ENCODE measurements around the gene CMSS1.

Gene CMSS1

DNA sequence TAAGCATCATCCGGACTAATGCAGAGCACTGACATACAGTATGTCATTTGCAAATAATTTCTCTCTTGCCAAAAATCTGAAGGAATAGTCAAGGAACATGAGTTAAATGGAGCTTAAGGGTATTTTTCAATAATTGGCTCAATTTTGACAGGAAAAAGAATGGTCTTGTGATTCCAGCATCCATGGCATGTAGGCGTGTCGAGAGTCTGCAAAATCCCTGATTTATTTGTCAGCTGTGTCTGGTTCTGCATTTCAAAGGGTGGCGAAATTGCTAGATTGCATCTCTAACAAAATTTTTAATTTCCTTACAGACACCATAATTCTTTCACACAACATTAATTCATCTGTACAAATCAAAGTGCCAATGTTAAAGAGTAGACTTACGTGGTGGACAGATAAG lies 377.7 kb downstream of the CMSS1 start:
- H3K4me3 ChIP-seq (ENCODE audit: low read depth, low read length): no peak overlapping the region
- TF ChIP-seq, protein P1, sequence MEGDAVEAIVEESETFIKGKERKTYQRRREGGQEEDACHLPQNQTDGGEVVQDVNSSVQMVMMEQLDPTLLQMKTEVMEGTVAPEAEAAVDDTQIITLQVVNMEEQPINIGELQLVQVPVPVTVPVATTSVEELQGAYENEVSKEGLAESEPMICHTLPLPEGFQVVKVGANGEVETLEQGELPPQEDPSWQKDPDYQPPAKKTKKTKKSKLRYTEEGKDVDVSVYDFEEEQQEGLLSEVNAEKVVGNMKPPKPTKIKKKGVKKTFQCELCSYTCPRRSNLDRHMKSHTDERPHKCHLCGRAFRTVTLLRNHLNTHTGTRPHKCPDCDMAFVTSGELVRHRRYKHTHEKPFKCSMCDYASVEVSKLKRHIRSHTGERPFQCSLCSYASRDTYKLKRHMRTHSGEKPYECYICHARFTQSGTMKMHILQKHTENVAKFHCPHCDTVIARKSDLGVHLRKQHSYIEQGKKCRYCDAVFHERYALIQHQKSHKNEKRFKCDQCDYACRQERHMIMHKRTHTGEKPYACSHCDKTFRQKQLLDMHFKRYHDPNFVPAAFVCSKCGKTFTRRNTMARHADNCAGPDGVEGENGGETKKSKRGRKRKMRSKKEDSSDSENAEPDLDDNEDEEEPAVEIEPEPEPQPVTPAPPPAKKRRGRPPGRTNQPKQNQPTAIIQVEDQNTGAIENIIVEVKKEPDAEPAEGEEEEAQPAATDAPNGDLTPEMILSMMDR (IDR thresholded peaks at IDR 0.05; ENCODE audit: low read depth, low read length): no peak

DNA sequence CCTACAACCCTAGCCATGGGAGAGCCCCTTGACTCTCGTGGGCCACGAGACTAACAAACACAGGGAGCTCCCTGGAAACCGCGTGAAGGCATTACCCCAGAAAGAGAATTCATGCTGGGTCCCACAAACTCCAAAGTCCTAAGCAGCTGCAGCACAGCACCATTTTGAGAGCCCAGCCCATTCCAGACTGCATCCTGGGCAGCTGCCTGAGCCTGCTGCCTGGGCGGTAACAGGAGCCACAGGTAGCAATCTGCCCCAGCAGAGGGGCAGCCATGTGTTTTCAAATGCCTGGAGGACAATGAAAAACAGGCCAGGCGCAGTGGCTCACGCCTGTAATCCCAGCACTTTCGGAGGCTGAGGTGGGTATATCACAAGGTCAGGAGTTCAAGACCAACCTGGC lies 380.2 kb downstream of the CMSS1 start:
- TF ChIP-seq, protein P1 (IDR thresholded peaks at IDR 0.05; ENCODE audit: low read depth, low read length): no peak

DNA sequence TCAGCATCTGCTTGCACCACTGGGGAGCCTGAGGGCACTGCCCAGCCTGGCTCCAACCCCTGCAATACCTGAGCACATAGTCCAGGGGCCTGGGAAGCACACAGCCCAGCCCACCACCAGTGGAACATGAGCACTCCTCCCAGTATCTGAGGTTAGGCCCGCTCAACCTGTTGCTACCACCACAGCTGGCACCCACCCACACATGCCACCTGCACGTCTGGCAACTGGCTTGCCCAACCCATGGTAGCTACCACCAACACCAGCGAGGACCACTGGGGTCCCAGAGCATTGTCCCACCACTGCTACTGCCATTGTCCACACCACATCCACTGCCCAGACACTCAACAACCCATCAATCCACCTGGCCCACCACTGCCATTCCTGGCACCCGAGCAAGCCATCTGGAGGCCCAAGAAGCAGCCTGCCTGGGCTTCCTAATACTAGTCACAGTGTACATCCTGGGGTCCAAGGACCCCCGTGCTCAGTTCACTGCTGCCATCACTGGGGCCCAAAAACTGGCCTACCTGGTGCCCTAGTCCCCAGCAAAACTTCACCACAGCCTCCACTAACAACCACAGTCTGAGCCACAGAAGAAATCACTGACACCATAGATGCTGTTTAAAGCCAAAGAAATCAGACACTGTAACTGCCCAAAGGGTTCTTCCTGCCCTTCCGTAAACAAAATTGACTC lies 381.1 kb downstream of the CMSS1 start:
- no peak overlapping the region for H3K4me3 ChIP-seq (ENCODE audit: low read depth, low read length)
- TF ChIP-seq, protein P1 (IDR thresholded peaks at IDR 0.05; ENCODE audit: low read depth, low read length): no peak

More for the DNA sequence above, 380.2 kb downstream of the CMSS1 start:
- H3K4me3 ChIP-seq (ENCODE audit: low read depth, low read length): no peak overlapping the region

DNA sequence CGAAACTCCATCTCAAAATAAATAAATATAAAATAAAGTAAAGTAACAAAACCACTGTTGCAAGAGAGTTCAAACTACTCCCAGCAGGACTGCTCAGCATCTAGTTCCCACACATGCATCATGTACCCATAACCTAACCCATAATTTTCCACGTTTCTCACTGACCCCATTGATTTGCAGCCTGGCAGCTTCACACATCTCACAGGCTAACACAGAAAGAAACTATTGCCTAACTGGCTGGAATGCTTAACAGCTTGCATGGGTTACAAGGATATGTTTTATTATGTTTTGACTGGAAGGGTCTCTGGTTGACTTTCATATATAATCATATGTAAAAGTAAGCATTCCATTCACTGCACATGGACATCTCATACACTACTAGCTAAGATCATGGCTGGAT lies 387.5 kb downstream of the CMSS1 start:
- no peak overlapping the region for H3K4me3 ChIP-seq (ENCODE audit: low read depth, low read length)
- TF ChIP-seq, protein P1 (IDR thresholded peaks at IDR 0.05; ENCODE audit: low read depth, low read length): no peak

DNA sequence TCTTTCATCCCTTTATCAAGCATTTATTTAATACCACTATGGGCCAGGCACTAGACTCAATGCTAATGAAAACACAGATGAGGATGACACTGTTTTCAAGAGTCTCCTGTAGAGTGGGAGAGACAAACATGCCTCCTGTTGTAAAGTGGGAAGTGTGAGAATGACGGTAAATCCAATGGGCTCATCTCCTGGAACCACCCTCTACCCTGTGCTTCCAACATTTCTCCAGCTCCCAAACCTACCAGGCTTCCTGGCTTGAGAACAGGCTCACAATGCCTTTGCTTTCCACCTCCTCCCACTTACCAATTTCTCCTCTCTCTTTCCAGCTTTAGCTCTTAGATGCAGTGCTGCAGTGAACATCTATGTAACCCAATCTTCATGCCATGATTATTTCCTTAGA lies 389.0 kb downstream of the CMSS1 start:
- TF ChIP-seq, protein P1 (IDR thresholded peaks at IDR 0.05; ENCODE audit: low read depth, low read length): no peak
- H3K4me3 ChIP-seq (ENCODE audit: low read depth, low read length): no peak overlapping the region

DNA sequence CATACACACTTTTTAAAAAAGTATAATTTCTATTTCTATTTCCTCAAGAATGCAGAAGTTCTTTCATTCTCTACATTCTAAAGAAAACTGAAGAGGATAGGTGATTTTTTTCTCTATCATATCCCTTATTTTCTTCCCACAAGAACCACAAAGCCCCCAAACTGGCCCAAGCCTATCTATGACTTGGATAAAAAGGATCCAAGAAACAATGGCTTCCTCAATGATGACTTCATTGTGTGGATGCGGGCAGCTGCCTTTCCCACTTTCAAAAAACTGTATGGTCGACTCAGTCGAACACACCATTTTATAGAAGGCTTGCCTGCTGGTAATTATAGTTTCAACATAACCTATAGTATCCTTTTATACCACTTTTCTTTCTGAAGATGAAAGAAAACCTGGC lies 390.2 kb downstream of the CMSS1 start:
- no peak overlapping the region for H3K4me3 ChIP-seq (ENCODE audit: low read depth, low read length)
- TF ChIP-seq, protein P1 (IDR thresholded peaks at IDR 0.05; ENCODE audit: low read depth, low read length): no peak

DNA sequence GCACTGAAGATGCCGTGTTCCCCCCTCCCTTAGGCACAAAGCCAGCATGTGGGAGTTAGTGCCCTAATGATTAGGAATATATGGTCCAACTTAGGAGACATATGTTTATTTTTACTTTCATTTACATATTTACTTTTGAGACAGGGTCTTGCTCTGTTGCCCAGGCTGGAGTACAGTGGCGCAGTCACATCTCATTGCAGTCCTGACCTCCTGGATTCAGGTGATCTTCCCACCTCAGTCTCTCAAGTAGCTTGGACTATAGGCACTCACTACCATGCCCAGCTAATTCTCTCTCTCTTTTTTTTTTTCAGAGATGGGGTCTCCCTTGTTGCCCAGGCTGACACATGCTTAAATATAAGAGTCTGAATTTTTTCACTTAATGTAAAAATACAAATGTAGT lies 391.5 kb downstream of the CMSS1 start:
- TF ChIP-seq, protein P1 (IDR thresholded peaks at IDR 0.05; ENCODE audit: low read depth, low read length): no peak
- no peak overlapping the region for H3K4me3 ChIP-seq (ENCODE audit: low read depth, low read length)

Data from WI38 (cell line).